K562 (cell line): ENCODE data around the gene CNTNAP4. TPM values are rescaled to one million over a fixed set of nuclear protein-coding genes. Genes with fewer than 3 reads are reported as not detected.

Experiments used
- ATAC-seq: fragments of 200-7000 bp; cut with Tn5 transposase; 3 replicates; pipeline ENCODE4 v1.9.1; 2020; ENCODE audit warnings: moderate library complexity
- BruUV-seq: library from RNA; stranded (reverse); fragments of 400-500 nt; replicated peaks from 2 replicates; lab custom pipeline; 2021; lab: Mats Ljungman, UMichigan
- CTCF ChIA-PET: fragments of 300-600 bp; formaldehyde crosslinking; extraction: SDS; loops from one replicate; lab custom pipeline; 2021; ENCODE audit warnings: low intra/inter-chr PET ratio; lab: Yijun Ruan, JAX
- POLR2A ChIA-PET: fragments of 300-600, 350-650 bp; sonication (Branson Sonifier 250); formaldehyde crosslinking; extraction: SDS; loops from one replicate; lab custom pipeline; 2021; ENCODE audit warnings: antibody characterized with exemption, inconsistent platforms; lab: Yijun Ruan, JAX
- DNase-seq, 4 experiments: peaks; one replicate each; pipeline versions ENCODE4 v3.0.0 to v3.0.0-alpha.2; 2011 to 2018; ENCODE audit warnings: low spot score in 3 of 4, mixed read lengths in 3 of 4; ENCODE audit errors: extremely low read depth in 1 of 4
- FAIRE-seq: peaks from 2 replicates; lab custom pipeline; 2011; peaks lifted over from hg19 to GRCh38; lab: Jason Lieb, UNC
- H2AFZ ChIP-seq: 2 replicates; pipeline ENCODE4 v1.6.0; 2011; ENCODE audit warnings: low read depth, low read length, control low read depth, inconsistent platforms
- H3K27ac ChIP-seq: fragments of 200-600 bp; 3 replicates; pipeline ENCODE4 v1.8.0; 2011; ENCODE audit warnings: low read depth, mild to moderate bottlenecking, control low read depth, inconsistent platforms, low read length, moderate library complexity, mixed read lengths; ENCODE audit errors: extremely low read depth
- H3K27me3 ChIP-seq, 2 experiments: fragments of 300-600 bp in 1 of 2; 2 replicates in 1 of 2; 3 replicates in 1 of 2; pipeline versions ENCODE4 v1.6.0 to v1.8.0; 2011; ENCODE audit warnings: inconsistent platforms in 2 of 2, low read length in 2 of 2, mild to moderate bottlenecking in 1 of 2, mixed read lengths in 1 of 2, moderate library complexity in 1 of 2; ENCODE audit not compliant: control insufficient read depth in 2 of 2, insufficient read depth in 2 of 2
- H3K36me3 ChIP-seq: fragments of 300-600 bp; 3 replicates; pipeline ENCODE4 v1.8.0; 2011; ENCODE audit warnings: mild to moderate bottlenecking, low read length, inconsistent platforms; ENCODE audit not compliant: control insufficient read depth, insufficient read depth
- H3K4me1 ChIP-seq, 2 experiments: fragments of 200-600 bp in 1 of 2; replicated peaks in 1 of 2; 2 replicates in 1 of 2; 3 replicates in 1 of 2; pipeline versions ENCODE4 v1.5.1 to v1.8.0; 2011; ENCODE audit warnings: inconsistent platforms in 2 of 2, low read length in 2 of 2, mild to moderate bottlenecking in 1 of 2, mixed read lengths in 1 of 2, moderate library complexity in 1 of 2; ENCODE audit not compliant: control insufficient read depth in 2 of 2, insufficient read depth in 2 of 2
- H3K4me2 ChIP-seq: 2 replicates; pipeline ENCODE4 v1.6.1; 2011; ENCODE audit warnings: low read length, control low read depth, inconsistent platforms, mixed read lengths; ENCODE audit not compliant: insufficient read depth
- H3K4me3 ChIP-seq: fragments of 200-600 bp; sonication (generic), shearing (Covaris generic); 2 replicates; pipeline ENCODE4 v1.5.1; 2016; ENCODE audit warnings: control low read depth, inconsistent platforms
- H3K79me2 ChIP-seq: fragments of 200-600 bp; 3 replicates; pipeline ENCODE4 v1.8.0; 2011; ENCODE audit warnings: low read length, inconsistent platforms; ENCODE audit not compliant: control insufficient read depth, insufficient read depth
- H3K9ac ChIP-seq, 2 experiments: 2 replicates each; pipeline versions ENCODE4 v1.6.0 to v1.6.1; 2011; ENCODE audit warnings: low read depth in 2 of 2, low read length in 2 of 2, control low read depth in 1 of 2, inconsistent platforms in 1 of 2, mild to moderate bottlenecking in 1 of 2, mixed read lengths in 1 of 2; ENCODE audit not compliant: insufficient read depth in 1 of 2
- H3K9me1 ChIP-seq: one replicate; pipeline ENCODE4 v1.6.0; 2011; ENCODE audit warnings: inconsistent platforms, mild to moderate bottlenecking, low read length, moderate library complexity; ENCODE audit not compliant: control insufficient read depth, insufficient read depth
- H3K9me3 ChIP-seq: replicated peaks from 2 replicates; pipeline ENCODE4 v1.5.1; 2011; ENCODE audit warnings: low read depth, low read length, inconsistent platforms; ENCODE audit not compliant: control insufficient read depth, insufficient read depth
- H4K20me1 ChIP-seq: replicated peaks from 2 replicates; pipeline ENCODE4 v1.6.1; 2011; ENCODE audit warnings: low read length, inconsistent platforms, mixed read lengths; ENCODE audit not compliant: control insufficient read depth, insufficient read depth
- CBFA2T3 ChIP-seq: fragments of 450-650 bp; IDR thresholded peaks from 2 replicates; pipeline ENCODE4 v1.6.1; 2017
- COPS2 ChIP-seq: fragments of 450-650 bp; conservative IDR thresholded peaks from 2 replicates; pipeline ENCODE4 v1.6.1; 2016; ENCODE audit warnings: mild to moderate bottlenecking, moderate library complexity
- CXXC5 ChIP-seq: fragments of 250-450 bp; sonication (Bioruptor Pico); IDR thresholded peaks from 2 replicates; pipeline ENCODE4 v1.8.0; 2022; ENCODE audit warnings: inconsistent platforms, mild to moderate bottlenecking, moderate library complexity
- FUS ChIP-seq: fragments of 200-400 bp; formaldehyde crosslinking; optimal IDR thresholded peaks from 2 replicates; pipeline ENCODE3; 2017; ENCODE audit warnings: low read depth, low read length
- GABPB1 ChIP-seq: sonication (generic); formaldehyde crosslinking; IDR thresholded peaks from 2 replicates; pipeline ENCODE4 v1.8.0; 2022; ENCODE audit warnings: mild to moderate bottlenecking, missing genetic modification reagents
- GMEB1 ChIP-seq: fragments of 250-450 bp; sonication (Bioruptor Pico); IDR thresholded peaks from 2 replicates; pipeline ENCODE4 v1.4.0; 2020; ENCODE audit warnings: mild to moderate bottlenecking
- KLF6 ChIP-seq: fragments of 250-450 bp; sonication (Bioruptor Pico); IDR thresholded peaks from 2 replicates; pipeline ENCODE4 v1.4.0; 2020; ENCODE audit warnings: mild to moderate bottlenecking, moderate library complexity, borderline replicate concordance
- MAFF ChIP-seq: IDR thresholded peaks from 2 replicates; pipeline ENCODE4 v1.6.1; 2012; ENCODE audit warnings: low read length, improper control_type of control experiment
- MIER1 ChIP-seq: fragments of 450-650 bp; IDR thresholded peaks from 2 replicates; pipeline ENCODE4 v1.6.1; 2016; ENCODE audit warnings: antibody characterized with exemption, mild to moderate bottlenecking, low read depth
- SIN3A ChIP-seq, 2 experiments: fragments of 150-350 bp in 1 of 2; IDR thresholded peaks; 2 replicates each; pipeline ENCODE4 v1.6.1; 2011 to 2016; ENCODE audit warnings: borderline replicate concordance in 2 of 2, low read depth in 2 of 2, low read length in 2 of 2, mild to moderate bottlenecking in 2 of 2, moderate library complexity in 2 of 2; ENCODE audit not compliant: control insufficient read depth in 1 of 2
- SMARCE1 ChIP-seq: fragments of 450-650 bp; IDR thresholded peaks from 2 replicates; pipeline ENCODE4 v1.7.1; 2016; ENCODE audit warnings: mild to moderate bottlenecking
- TCF7 ChIP-seq: sonication (generic); IDR thresholded peaks from 2 replicates; pipeline ENCODE4 v1.6.1; 2016; ENCODE audit warnings: antibody characterized with exemption, borderline replicate concordance
- TRIM28 ChIP-seq: fragments of 450-650 bp; IDR thresholded peaks from 2 replicates; pipeline ENCODE4 v1.6.1; 2017
- ZBTB43 ChIP-seq: sonication (generic); formaldehyde crosslinking; IDR thresholded peaks from 2 replicates; pipeline ENCODE4 v1.8.0; 2023; ENCODE audit warnings: mild to moderate bottlenecking, missing genetic modification reagents
- ZNF431 ChIP-seq: sonication (generic); formaldehyde crosslinking; IDR thresholded peaks from 2 replicates; pipeline ENCODE4 v1.8.0; 2022; ENCODE audit warnings: mild to moderate bottlenecking, missing genetic modification reagents
- ZNF764 ChIP-seq: fragments of 250-450 bp; sonication (Bioruptor Pico); IDR thresholded peaks from 2 replicates; pipeline ENCODE4 v1.4.0; 2020; ENCODE audit warnings: low read depth, mild to moderate bottlenecking, moderate library complexity
- ZSCAN32 ChIP-seq: fragments of 450-650 bp; formaldehyde crosslinking; IDR thresholded peaks from 2 replicates; pipeline ENCODE4 v1.4.0; 2020; ENCODE audit warnings: mild to moderate bottlenecking, moderate library complexity
- whole genome bisulfite sequencing: fragments of 100-300 bp; shearing (Covaris generic); methylation state at CpG from one replicate; pipeline ENCODE4 v1.1.6; 2016; ENCODE audit warnings: low coverage, mixed read lengths; ENCODE audit not compliant: insufficient coverage; ENCODE audit errors: missing lambda C conversion rate; 5-methylcytosine and 5-hydroxymethylcytosine counted together
- in situ Hi-C: fragments of 300-500 bp; cut with MboI; formaldehyde crosslinking; loops from 4 replicates; pipeline ENCODE4 v1.15.0; 2018; ENCODE audit warnings: inconsistent platforms, mixed read lengths
- intact Hi-C: fragments of 100-400 bp; cut with micrococcal nuclease; formaldehyde crosslinking; loops from 2 replicates; pipeline ENCODE4 v1.14.2; 2022
- polyA plus RNA-seq, 8 experiments: library from polyadenylated mRNA; depleted of rRNA in 4 of 8; stranded (reverse) in 5 of 8; unstranded in 3 of 8; fragments of >200 nt; fragmentation: Nextera tagmentation in 2 of 8; fragmentation: Illumina TruSeq in 1 of 8; extraction: Ambion mirVana in 2 of 8; extraction: Trizol in 1 of 8; gene quantifications; 2 replicates each; pipeline versions ENCODE4 v1.2.1 to v1.2.3, GENCODE V29; 2011 to 2014; ENCODE audit warnings: inconsistent platforms in 1 of 8, missing spikeins in 1 of 8
- total RNA-seq, 7 experiments: library from RNA; depleted of rRNA in 6 of 7; stranded (reverse); fragments of >200 nt in 6 of 7; fragmentation: Illumina TruSeq in 2 of 7; extraction: Trizol in 2 of 7; gene quantifications; 2 replicates each; pipeline versions ENCODE4 v1.2.1 to v1.2.3, GENCODE V29; 2011 to 2021; ENCODE audit warnings: low replicate concordance in 1 of 7

Gene CNTNAP4
- total and polyA plus RNA-seq, 9 of the 15 experiments (the other 6 are each of a cell fraction or from before 2014, with no cell fraction given): not detected

- Histone ChIP-seq H3K9ac (no peak overlapping the region), H3K79me2 (no peaks in the 10 kb centered on the region), H3K27me3 (no peaks in the 10 kb centered on the region), H3K4me1 (no peaks in the 10 kb centered on the region), H3K4me3 (no peak overlapping the region), H3K27ac (no peak overlapping the region), H3K36me3 (no peaks in the 10 kb centered on the region), H3K9me3 (no peaks in the 10 kb centered on the region), H4K20me1 (no peaks in the 10 kb centered on the region), H2AFZ (no peak overlapping the region), H3K9me1 (no peaks in the 10 kb centered on the region), H3K4me2 (no peak overlapping the region)
- intact Hi-C loops (no loop called here), in situ Hi-C loops (no loop called here)
- FAIRE-seq (no peak), DNase-seq (no peak), ATAC-seq (no peak)
- no TSS peak for BruUV-seq
- TF ChIP-seq ZNF431 (CRISPR knock-in tag) (no peak), TCF7 (no peak), GMEB1 (CRISPR knock-in tag) (no peak), KLF6 (CRISPR knock-in tag) (no peak)
- ChIA-PET CTCF (no interaction called here), POLR2A (no interaction called here)
- WGBS: no CpG with 5 or more reads among the region's 1 CpG
Measured at GRCh38 chr16:76518781-76519180, 241.6 kb downstream of the CNTNAP4 start.

GRCh38 chr16:76524356-76524755, 247.2 kb downstream of the CNTNAP4 start:
- H3K4me3 ChIP-seq: no peak overlapping the region
- in situ Hi-C loops (no loop called here), intact Hi-C loops (no loop called here)
- no peaks in the 10 kb centered on the region for H3K4me1 ChIP-seq
- 2% methylated on average over 2 of the region's 2 CpGs for WGBS
- ATAC-seq: no peak
- POLR2A ChIA-PET: no interaction called here
- H3K9me3 ChIP-seq: no peaks in the 10 kb centered on the region
- H3K27ac ChIP-seq: no peak overlapping the region
- no peak overlapping the region for H3K4me2 ChIP-seq
- no peaks in the 10 kb centered on the region for H4K20me1 ChIP-seq
- no TSS peak for BruUV-seq
- H2AFZ ChIP-seq: no peak overlapping the region
- no peaks in the 10 kb centered on the region for H3K27me3 ChIP-seq
- no peak overlapping the region for H3K9ac ChIP-seq
- TF ChIP-seq MAFF: no peak
- TF ChIP-seq CBFA2T3: no peak
- no peak for TF ChIP-seq SMARCE1
- TF ChIP-seq FUS: no peak
- no peak for TF ChIP-seq MIER1
- no peak for TF ChIP-seq TRIM28
- TF ChIP-seq SIN3A (IDR thresholded peaks at IDR 0.05; ENCODE audit: borderline replicate concordance in 2 of 2, control insufficient read depth in 1 of 2, low read depth in 2 of 2, low read length in 2 of 2): no peak
- no peak for TF ChIP-seq ZBTB43 (CRISPR knock-in tag)
- no peak for TF ChIP-seq ZSCAN32
- no peak for TF ChIP-seq ZNF764
- no peak for TF ChIP-seq COPS2
- TF ChIP-seq GABPB1: no peak
- no peak for TF ChIP-seq CXXC5 (CRISPR knock-in tag)
- TF ChIP-seq, all 486 proteins: peak for 0
- CTCF ChIA-PET: no interaction called here
- H3K79me2 ChIP-seq: no peaks in the 10 kb centered on the region
- H3K36me3 ChIP-seq: no peaks in the 10 kb centered on the region
- no peaks in the 10 kb centered on the region for H3K9me1 ChIP-seq
- no peak for DNase-seq
- no peak for FAIRE-seq
